ENCODE data around the gene SLC6A1.

DNA sequence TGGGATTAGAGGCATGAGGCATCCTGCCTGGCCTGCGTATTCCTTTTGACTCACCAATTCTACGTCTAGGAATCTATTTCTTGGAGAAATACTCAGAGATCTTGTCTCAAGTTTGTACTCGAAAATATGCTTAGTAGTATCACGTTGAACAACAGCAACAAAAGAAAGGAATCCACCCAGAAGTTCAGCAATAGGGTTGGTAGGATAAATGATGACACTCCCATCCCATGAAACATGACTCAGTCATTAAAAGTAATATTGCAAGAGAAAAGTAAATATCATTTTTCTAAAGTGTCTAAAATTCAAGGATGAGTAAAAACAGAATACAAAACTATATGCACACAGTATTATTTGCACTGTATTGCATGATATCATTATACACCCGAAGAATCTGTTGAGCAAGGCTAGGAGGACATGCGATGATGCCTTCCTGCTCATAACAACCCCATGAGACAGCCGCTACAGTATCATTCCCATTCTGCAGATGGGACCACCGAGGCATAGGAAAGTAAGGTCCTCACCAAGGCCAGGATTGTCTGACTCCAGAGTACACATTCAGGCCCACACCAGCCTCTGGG is 61.5 kb downstream of the SLC6A1 start:
- no peak for TF ChIP-seq POLR2A (IDR thresholded peaks at IDR 0.05)
- no peak for TF ChIP-seq POLR2AphosphoS5 (IDR thresholded peaks at IDR 0.05)
